Caco-2 (cell line): ENCODE data around the gene TNFRSF8. TPM values are rescaled to one million over a fixed set of nuclear protein-coding genes. Genes with fewer than 3 reads are reported as not detected.
A peak's percentile ranks its signal among the peaks of the same experiment; 100 is the strongest.
"Not testable (repeated sequence)": the region's sequence is repeated elsewhere in the genome, so short reads cannot be mapped to it uniquely, and the experiment has no call there.

Experiments used
- BruUV-seq: library from RNA; stranded (reverse); fragments of 400-500 nt; replicated peaks from 2 replicates; lab custom pipeline; 2021; lab: Mats Ljungman, UMichigan
- CTCF ChIA-PET: fragments of 300-600 bp; sonication (Branson Sonifier 250); formaldehyde crosslinking; loops from one replicate; lab custom pipeline; 2022; ENCODE audit warnings: antibody characterized with exemption; lab: Charles Lee
- POLR2A ChIA-PET: fragments of 300-600 bp; sonication (Branson Sonifier 250); formaldehyde crosslinking; loops from one replicate; lab custom pipeline; 2022; ENCODE audit warnings: antibody characterized with exemption; lab: Charles Lee
- DNase-seq, 2 experiments: peaks; one replicate each; pipeline versions ENCODE4 v3.0.0 to v3.0.0-alpha.2; 2020 to 2022
- H3K27me3 ChIP-seq: replicated peaks from 2 replicates; pipeline ENCODE4 v1.6.0; 2011; ENCODE audit warnings: low read length; ENCODE audit not compliant: control insufficient read depth, insufficient read depth
- H3K36me3 ChIP-seq: 2 replicates; pipeline ENCODE4 v1.5.1; 2011; ENCODE audit warnings: low read length; ENCODE audit not compliant: control insufficient read depth, insufficient read depth
- H3K4me1 ChIP-seq: fragments of 250-450 bp; sonication (Bioruptor Pico); 2 replicates; pipeline ENCODE4 v1.5.1; 2020; ENCODE audit warnings: mild to moderate bottlenecking
- H3K4me3 ChIP-seq: 2 replicates; pipeline ENCODE4 v1.5.1; 2011; ENCODE audit warnings: low read depth, mild to moderate bottlenecking, control low read depth, low read length
- H3K9me3 ChIP-seq: fragments of 250-450 bp; sonication (Bioruptor Pico); 2 replicates; pipeline ENCODE4 v1.5.1; 2020; ENCODE audit warnings: mild to moderate bottlenecking, moderate library complexity
- H3K27ac Mint-ChIP-seq: one replicate; pipeline ENCODE4 v1.8.0; 2022; ENCODE audit warnings: mixed read lengths; ENCODE audit not compliant: unreplicated experiment
- H3K27me3 Mint-ChIP-seq: one replicate; pipeline ENCODE4 v1.8.0; 2022; ENCODE audit warnings: mixed read lengths; ENCODE audit not compliant: insufficient read depth, unreplicated experiment
- H3K36me3 Mint-ChIP-seq: one replicate; pipeline ENCODE4 v1.8.0; 2022; ENCODE audit warnings: mild to moderate bottlenecking, mixed read lengths; ENCODE audit not compliant: insufficient read depth, unreplicated experiment
- H3K4me1 Mint-ChIP-seq: one replicate; pipeline ENCODE4 v1.8.0; 2022; ENCODE audit warnings: low read depth, mixed read lengths; ENCODE audit not compliant: unreplicated experiment
- H3K4me3 Mint-ChIP-seq: one replicate; pipeline ENCODE4 v1.8.0; 2022; ENCODE audit warnings: mild to moderate bottlenecking, moderate library complexity, mixed read lengths; ENCODE audit not compliant: unreplicated experiment
- H3K9me3 Mint-ChIP-seq: one replicate; pipeline ENCODE4 v1.8.0; 2022; ENCODE audit warnings: mixed read lengths; ENCODE audit not compliant: unreplicated experiment
- CTCF ChIP-seq, 2 experiments: fragments of 200-600 bp in 1 of 2; IDR thresholded peaks; 1 replicate in 1 of 2; 2 replicates in 1 of 2; pipeline versions ENCODE4 v1.5.1 to v1.8.0; 2011 to 2022; ENCODE audit warnings: antibody characterized with exemption in 1 of 2, control low read depth in 1 of 2, inconsistent platforms in 1 of 2, low read depth in 1 of 2, low read length in 1 of 2, mild to moderate bottlenecking in 1 of 2, moderate library complexity in 1 of 2; ENCODE audit not compliant: insufficient read depth in 1 of 2, severe bottlenecking in 1 of 2, unreplicated experiment in 1 of 2
- intact Hi-C: fragments of 100-400 bp; cut with micrococcal nuclease; formaldehyde crosslinking; loops from one replicate; pipeline ENCODE4 v1.10.0; 2022; ENCODE audit not compliant: unreplicated experiment
- total RNA-seq: library from RNA; stranded (reverse); gene quantifications from 2 replicates; pipeline ENCODE4 v1.2.3, GENCODE V29; 2022

Gene TNFRSF8
- total RNA-seq, 1 experiment from 2014 or later = not detected

GRCh38 chr1:12031039-12031980, 31.8 kb upstream of the TNFRSF8 start:
- H3K9me3 Mint-ChIP-seq = no peaks in the 10 kb centered on the region
- intact Hi-C loops = no loop called here
- peak; percentile 47 to 60 for DNase-seq
- H3K36me3 ChIP-seq = no peaks in the 10 kb centered on the region; the same call in 1 of the 2 replicates
- no peaks in the 10 kb centered on the region for H3K9me3 ChIP-seq
- no peaks in the 10 kb centered on the region for H3K4me1 ChIP-seq
- peaks cover 15% of the 10 kb centered on the region for H3K36me3 Mint-ChIP-seq
- no peak overlapping the region for H3K4me3 ChIP-seq
- no TSS peak for BruUV-seq
- no peaks in the 10 kb centered on the region for H3K27me3 ChIP-seq
- H3K27ac Mint-ChIP-seq = no peak overlapping the region
- peak; percentile 37 to 72 for TF ChIP-seq CTCF (IDR thresholded peaks at IDR 0.05; ENCODE audit: insufficient read depth in 1 of 2, low read depth in 1 of 2, low read length in 1 of 2, severe bottlenecking in 1 of 2, unreplicated experiment in 1 of 2)
- ChIA-PET POLR2A (interaction anchor here (0.9 to 2.4 kb wide), 2 partner anchors 11 to 12 kb away, joined by 3 to 7 read pairs; partner anchors contain the start of gene MIIP), CTCF (interaction anchor here (0.6 to 1.8 kb wide), 4 partner anchors 12 to 64 kb away, joined by 3 to 9 read pairs (median 4); partner anchors contain the start of gene MIIP)
- H3K4me3 Mint-ChIP-seq = no peak overlapping the region
- H3K4me1 Mint-ChIP-seq = no peaks in the 10 kb centered on the region
- H3K27me3 Mint-ChIP-seq = no peaks in the 10 kb centered on the region

GRCh38 chr1:12032161-12032621, 30.9 kb upstream of the TNFRSF8 start:
- H3K4me1 Mint-ChIP-seq = no peaks in the 10 kb centered on the region
- no peaks in the 10 kb centered on the region for H3K9me3 ChIP-seq
- no TSS peak for BruUV-seq
- peaks cover 14% of the 10 kb centered on the region for H3K36me3 Mint-ChIP-seq
- no peak overlapping the region for H3K27ac Mint-ChIP-seq
- ChIA-PET POLR2A (interaction anchor here (2.4 kb wide), 1 partner anchor 13 kb away, joined by 7 read pairs; the partner anchor contains the start of gene MIIP), CTCF (interaction anchor here (0.9 to 1.8 kb wide), 2 partner anchors 13 to 65 kb away, joined by 6 to 9 read pairs; partner anchors contain the start of gene MIIP)
- TF ChIP-seq CTCF (IDR thresholded peaks at IDR 0.05; ENCODE audit: insufficient read depth in 1 of 2, low read depth in 1 of 2, low read length in 1 of 2, severe bottlenecking in 1 of 2, unreplicated experiment in 1 of 2) = no peak
- H3K27me3 Mint-ChIP-seq = no peaks in the 10 kb centered on the region
- intact Hi-C loops = no loop called here
- H3K4me3 ChIP-seq = no peak overlapping the region
- no peak for DNase-seq
- no peaks in the 10 kb centered on the region for H3K27me3 ChIP-seq
- no peak overlapping the region for H3K4me3 Mint-ChIP-seq
- H3K4me1 ChIP-seq = no peaks in the 10 kb centered on the region
- no peaks in the 10 kb centered on the region for H3K36me3 ChIP-seq
- no peaks in the 10 kb centered on the region for H3K9me3 Mint-ChIP-seq

GRCh38 chr1:12033441-12033840, 29.7 kb upstream of the TNFRSF8 start:
- CTCF ChIA-PET, intact Hi-C loops, H3K4me3 ChIP-seq, H3K4me1 Mint-ChIP-seq, H3K27ac Mint-ChIP-seq, H3K36me3 ChIP-seq, DNase-seq, H3K27me3 Mint-ChIP-seq, H3K9me3 Mint-ChIP-seq, H3K36me3 Mint-ChIP-seq, H3K4me3 Mint-ChIP-seq, BruUV-seq, H3K4me1 ChIP-seq, POLR2A ChIA-PET, H3K27me3 ChIP-seq, H3K9me3 ChIP-seq: not testable (repeated sequence)
